Glomerular visceral epithelial cell (primary cell): ENCODE measurements around the gene KRTAP22-2.

Experiments used
- DNase-seq: peaks from one replicate; pipeline ENCODE4 v3.0.0-alpha.2; 2016; ENCODE audit errors: extremely low spot score

KRTAP22-2 gene

DNA sequence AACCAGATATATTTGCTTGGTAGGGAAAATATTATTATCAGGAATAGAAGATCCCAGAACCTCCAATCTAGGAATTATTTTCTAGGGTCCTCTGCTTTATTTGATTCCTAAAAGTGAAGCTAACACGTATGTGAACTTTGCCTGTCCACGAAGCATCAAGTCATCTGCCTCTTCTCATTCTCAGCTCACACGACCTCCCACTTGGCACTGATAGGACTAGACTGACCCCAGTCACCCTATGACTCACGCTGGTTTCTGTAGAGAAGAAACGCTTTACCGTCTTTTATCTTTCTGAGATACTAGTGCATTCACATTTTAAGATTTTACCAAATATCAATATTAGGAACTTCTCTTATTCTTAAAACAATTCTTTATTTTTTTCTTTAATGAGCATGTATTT lies 27.1 kb downstream of the KRTAP22-2 start:
- no peak for DNase-seq

DNA sequence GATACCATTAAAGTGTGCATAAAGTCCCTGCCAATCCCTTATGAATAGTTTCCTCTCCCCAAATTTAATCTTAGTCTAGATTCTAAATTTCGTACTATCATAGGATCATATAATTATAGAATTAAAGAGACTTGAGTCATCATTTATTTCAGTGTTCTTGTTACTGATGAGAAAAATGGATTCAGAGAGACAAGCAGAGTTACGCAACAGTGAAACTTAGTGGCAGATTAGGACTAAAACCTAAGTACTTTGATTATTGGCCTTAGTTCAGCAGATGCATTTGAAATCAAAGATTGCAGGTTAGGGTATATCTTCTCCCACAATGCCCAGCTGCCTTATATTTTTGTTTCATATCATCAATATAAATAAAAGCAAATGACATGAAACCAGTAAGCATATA lies 28.2 kb downstream of the KRTAP22-2 start:
- DNase-seq, result no peak

DNA sequence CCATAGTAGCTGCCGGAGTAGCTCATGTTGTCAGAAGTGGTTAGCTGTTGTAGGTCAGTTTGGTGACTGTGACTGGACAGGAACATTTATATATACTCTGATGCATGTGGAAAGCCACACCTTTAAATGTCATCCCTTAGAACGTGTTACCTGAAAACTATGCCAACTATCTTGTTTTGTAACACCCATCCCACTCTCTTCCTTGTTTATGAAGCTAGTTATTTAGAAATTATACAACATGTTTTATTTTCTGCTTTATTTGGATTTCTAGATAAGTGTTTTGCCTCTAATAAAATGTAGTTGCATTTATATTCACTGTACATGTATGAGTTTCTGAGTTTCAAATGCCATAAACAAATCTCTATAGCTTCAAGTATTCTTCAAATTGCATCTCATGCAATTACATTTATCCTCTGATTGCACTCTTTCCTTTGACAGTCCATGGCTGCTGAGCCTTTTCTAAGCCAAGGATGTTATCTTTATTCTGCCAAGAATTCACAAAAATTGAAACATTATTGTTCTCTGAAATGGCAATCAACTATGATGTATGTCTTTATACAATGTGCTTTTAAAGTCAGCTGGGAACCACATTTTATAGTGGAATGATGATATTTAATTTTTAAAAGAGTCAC lies 28.8 kb downstream of the KRTAP22-2 start, which contains the start of gene KRTAP19-7:
Gene KRTAP19-7, minus strand, starts transcription at position 51 of the 632 bp plus-strand sequence. Its CDS starts 25 bp downstream, at position 26.
- DNase-seq, result no peak

DNA sequence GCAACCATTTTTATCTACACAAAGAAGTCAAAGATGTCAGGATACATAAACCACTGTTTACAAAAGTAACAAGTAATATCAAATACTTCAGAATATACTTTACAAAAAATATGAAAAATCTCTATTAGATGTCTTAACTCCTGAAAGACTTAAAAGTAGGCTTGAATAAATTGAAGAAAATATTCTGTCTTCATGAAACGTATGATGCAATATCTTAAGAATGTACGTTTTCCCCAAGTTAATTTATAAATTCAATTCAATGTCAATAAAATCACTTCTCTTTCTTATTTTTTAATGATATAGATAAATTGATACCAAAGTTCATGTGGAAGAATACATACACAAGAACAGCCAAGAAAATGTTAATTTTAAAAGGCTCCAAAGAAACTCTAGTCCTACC lies 35.1 kb downstream of the KRTAP22-2 start:
- DNase-seq, result no peak

GRCh38 chr21:30552782-30553181 lies 37.4 kb downstream of the KRTAP22-2 start:
- no peak for DNase-seq

GRCh38 chr21:30541764-30542163 lies 48.4 kb downstream of the KRTAP22-2 start, which contains the start of gene KRTAP19-6:
Gene KRTAP19-6 (minus strand): TSS chr21:30541864. CDS start chr21:30541833, 31 bp downstream.
- no peak for DNase-seq
